ENCODE results near the gene SHQ1.
A peak's percentile ranks its signal among the peaks of the same experiment; 100 is the strongest.

Gene SHQ1

DNA sequence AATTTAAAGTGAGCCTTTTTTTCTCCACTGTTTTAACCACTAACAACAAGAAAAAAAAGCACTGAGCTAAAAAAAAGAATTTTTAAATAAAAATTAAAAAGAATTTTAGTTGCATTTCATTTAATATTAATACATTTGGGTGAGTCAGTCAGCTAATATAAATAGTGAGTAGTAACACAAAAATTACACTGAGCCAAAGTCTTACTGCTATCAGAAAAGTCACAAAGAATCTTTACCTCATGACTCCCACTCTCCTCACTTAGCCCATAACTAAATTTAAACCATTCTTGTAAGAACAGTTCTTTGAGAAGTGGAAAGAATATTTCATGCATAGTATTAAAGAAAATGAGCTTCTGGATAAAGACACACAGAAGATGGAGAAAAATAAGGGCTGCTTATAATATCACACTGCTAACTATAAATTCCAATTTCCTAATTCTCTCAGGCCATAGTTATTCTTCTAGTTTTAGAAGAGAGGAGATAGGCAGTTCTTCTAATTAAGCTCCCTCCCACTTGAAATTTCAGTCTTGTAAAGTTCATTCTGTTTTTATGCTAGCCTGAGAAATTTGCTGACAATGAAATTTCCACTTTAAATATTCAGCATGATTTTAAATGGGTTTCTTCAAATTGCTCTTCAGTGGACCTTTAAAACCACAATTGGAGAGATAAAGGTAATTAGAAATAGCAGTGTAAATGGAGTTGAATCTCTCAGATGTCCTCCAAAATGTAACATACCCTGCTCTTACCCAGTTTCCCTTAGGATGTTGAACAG lies 17.6 kb downstream of the SHQ1 start:
- DNase-seq, result no peak

GRCh38 chr3:72829701-72830100 lies 18.5 kb downstream of the SHQ1 start:
- no peak for TF ChIP-seq GATA1 (IDR thresholded peaks at IDR 0.05; ENCODE audit: low read depth, low read length)
- TF ChIP-seq POLR2A (IDR thresholded peaks at IDR 0.05; ENCODE audit: low read length), result no peak
- DNase-seq, result no peak

More for the DNA sequence above, 17.6 kb downstream of the SHQ1 start:
- no peak for TF ChIP-seq GATA1 (IDR thresholded peaks at IDR 0.05; ENCODE audit: low read depth, low read length)

DNA sequence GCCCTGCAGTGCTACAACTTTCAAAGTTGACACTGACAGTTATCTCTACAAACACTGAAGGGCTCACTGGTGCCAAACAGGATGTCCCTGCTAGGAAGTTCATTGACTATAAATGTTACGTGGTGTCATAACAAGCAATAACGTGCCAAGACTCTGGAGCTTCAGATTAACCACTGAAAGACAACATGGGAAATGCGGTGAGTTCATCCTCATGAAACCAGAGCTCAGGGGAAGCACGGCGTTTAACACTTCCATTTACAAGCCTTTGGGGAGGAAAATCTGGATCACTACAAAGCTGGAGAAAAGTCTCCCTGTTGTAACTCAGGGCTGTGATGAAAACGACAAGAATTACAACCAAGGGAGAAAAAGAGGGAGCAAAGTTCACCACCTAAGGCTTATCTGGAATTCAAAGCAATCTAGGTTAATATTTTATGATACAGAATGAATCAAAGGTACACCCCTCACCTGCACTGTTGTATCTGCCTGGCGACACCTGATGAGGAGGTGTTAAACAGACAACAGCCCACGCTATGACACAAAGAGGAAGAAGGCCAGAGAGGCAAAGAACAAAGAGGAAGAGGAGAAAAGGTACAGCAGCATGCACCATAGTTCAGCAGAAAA lies 27.0 kb downstream of the SHQ1 start:
- no peak for DNase-seq
- TF ChIP-seq POLR2A (IDR thresholded peaks at IDR 0.05; ENCODE audit: low read length) (no peak), GATA1 (IDR thresholded peaks at IDR 0.05; ENCODE audit: low read depth, low read length) (no peak)

GRCh38 chr3:72820415-72820814 lies 27.8 kb downstream of the SHQ1 start:
- no peak for DNase-seq
- TF ChIP-seq GATA1 (IDR thresholded peaks at IDR 0.05; ENCODE audit: low read depth, low read length) (no peak), POLR2A (IDR thresholded peaks at IDR 0.05; ENCODE audit: low read length) (no peak)

DNA sequence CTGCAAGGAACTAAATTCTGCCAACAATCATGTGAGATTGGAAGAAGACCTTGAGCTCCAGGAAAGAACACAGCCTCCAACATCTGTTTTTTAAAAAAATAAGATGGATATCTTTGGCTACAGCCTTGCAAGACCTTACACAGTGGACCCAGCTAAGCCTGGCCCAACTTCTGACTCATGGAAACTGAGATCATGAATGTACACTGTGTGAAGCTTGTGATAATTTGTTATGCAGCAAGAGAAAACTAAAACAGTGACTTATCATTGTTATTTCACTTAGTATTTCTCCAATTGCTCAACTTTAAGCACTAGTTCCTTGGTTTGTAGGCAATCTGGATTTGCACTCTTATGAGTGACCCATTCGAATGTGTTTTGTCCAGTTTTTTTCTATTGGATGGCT lies 29.3 kb downstream of the SHQ1 start:
- DNase-seq, result peak; percentile 32 to 40
- TF ChIP-seq GATA1 (IDR thresholded peaks at IDR 0.05; ENCODE audit: low read depth, low read length) (no peak), POLR2A (IDR thresholded peaks at IDR 0.05; ENCODE audit: low read length) (no peak)

- no peak for TF ChIP-seq GATA1 (IDR thresholded peaks at IDR 0.05; ENCODE audit: low read depth, low read length)
- no peak for TF ChIP-seq POLR2A (IDR thresholded peaks at IDR 0.05; ENCODE audit: low read length)
- DNase-seq, result peak; percentile 16 to 63
Observed at GRCh38 chr3:72818092-72818773, 30.0 kb downstream of the SHQ1 start.

- DNase-seq, result peak in 1 of 2 experiments; percentile 18
- no peak for TF ChIP-seq GATA1 (IDR thresholded peaks at IDR 0.05; ENCODE audit: low read depth, low read length)
- no peak for TF ChIP-seq POLR2A (IDR thresholded peaks at IDR 0.05; ENCODE audit: low read length)
Observed at GRCh38 chr3:72816862-72817355, 31.3 kb downstream of the SHQ1 start.

DNA sequence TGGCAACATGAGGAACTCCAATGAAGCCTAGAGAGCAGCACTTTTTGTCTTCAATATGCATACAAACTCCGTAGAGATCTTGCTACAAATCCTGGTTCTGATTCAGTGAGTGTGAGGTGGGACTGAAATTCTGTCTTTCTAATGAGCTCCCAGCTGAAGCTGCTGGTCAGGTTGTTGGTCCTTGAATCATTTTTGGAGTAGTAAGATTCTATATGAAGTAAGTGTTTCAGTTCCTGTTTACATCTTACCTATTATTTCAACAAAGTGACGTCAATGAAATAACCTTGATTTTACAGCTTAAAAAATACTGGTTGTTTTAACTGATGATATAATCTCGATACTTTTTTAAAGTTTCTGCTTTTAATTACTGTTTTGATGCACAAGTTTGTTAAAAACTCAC lies 33.9 kb downstream of the SHQ1 start:
- DNase-seq, result no peak
- TF ChIP-seq POLR2A (IDR thresholded peaks at IDR 0.05; ENCODE audit: low read length) (no peak), GATA1 (IDR thresholded peaks at IDR 0.05; ENCODE audit: low read depth, low read length) (no peak)

GRCh38 chr3:72812201-72812600 lies 36.0 kb downstream of the SHQ1 start:
- no peak for DNase-seq
- no peak for TF ChIP-seq POLR2A (IDR thresholded peaks at IDR 0.05; ENCODE audit: low read length)
- no peak for TF ChIP-seq GATA1 (IDR thresholded peaks at IDR 0.05; ENCODE audit: low read depth, low read length)

- TF ChIP-seq GATA1 (IDR thresholded peaks at IDR 0.05; ENCODE audit: low read depth, low read length) (no peak), POLR2A (IDR thresholded peaks at IDR 0.05; ENCODE audit: low read length) (no peak)
- DNase-seq, result no peak
Observed at GRCh38 chr3:72811571-72811970, 36.7 kb downstream of the SHQ1 start.

- TF ChIP-seq POLR2A (IDR thresholded peaks at IDR 0.05; ENCODE audit: low read length) (no peak), GATA1 (IDR thresholded peaks at IDR 0.05; ENCODE audit: low read depth, low read length) (no peak)
- DNase-seq, result no peak
Observed at GRCh38 chr3:72810659-72811434, 37.4 kb downstream of the SHQ1 start.

- no peak for DNase-seq
- TF ChIP-seq POLR2A (IDR thresholded peaks at IDR 0.05; ENCODE audit: low read length) (no peak), GATA1 (IDR thresholded peaks at IDR 0.05; ENCODE audit: low read depth, low read length) (no peak)
Observed at GRCh38 chr3:72810063-72810462, 38.2 kb downstream of the SHQ1 start.

DNA sequence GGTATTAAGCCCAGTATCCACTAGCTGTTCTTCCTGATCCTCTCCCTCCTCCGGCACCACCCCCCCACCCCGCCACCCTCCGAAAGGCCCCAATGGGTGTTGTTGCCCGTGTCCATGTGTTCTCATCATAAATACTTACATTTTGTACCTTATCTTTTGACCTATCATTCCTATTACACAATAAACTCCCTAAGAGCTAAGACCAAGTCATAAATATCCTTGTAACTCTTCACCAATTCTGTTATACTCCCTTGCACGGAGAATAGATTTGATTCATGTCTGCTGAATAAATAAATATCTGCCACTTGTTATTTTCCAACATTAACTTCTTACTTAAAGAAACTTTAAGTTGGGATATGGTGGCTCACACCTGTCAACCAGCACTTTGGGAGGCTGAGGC lies 43.9 kb downstream of the SHQ1 start:
- TF ChIP-seq GATA1 (IDR thresholded peaks at IDR 0.05; ENCODE audit: low read depth, low read length) (no peak), POLR2A (IDR thresholded peaks at IDR 0.05; ENCODE audit: low read length) (no peak)
- DNase-seq, result no peak

DNA sequence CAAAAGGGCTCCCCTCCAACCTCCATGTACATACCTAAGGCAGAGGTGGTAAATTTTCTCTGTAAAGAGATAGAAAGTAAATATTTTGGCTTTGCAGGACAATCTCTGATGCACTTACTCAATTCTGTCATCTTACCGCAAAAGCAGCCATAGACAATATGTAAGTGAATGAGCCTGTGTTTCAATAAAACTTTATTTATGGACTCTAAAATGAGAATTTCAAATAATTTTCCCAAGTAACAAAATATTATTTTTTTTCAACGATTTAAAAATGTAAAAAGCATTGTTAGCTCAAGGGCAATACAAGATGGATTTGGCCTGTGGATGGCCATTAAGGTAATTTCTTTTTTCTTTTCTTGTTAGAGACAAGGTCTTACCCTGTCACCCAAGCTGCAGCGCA lies 44.7 kb downstream of the SHQ1 start:
- no peak for DNase-seq
- no peak for TF ChIP-seq GATA1 (IDR thresholded peaks at IDR 0.05; ENCODE audit: low read depth, low read length)
- no peak for TF ChIP-seq POLR2A (IDR thresholded peaks at IDR 0.05; ENCODE audit: low read length)

All from erythroblast (primary cell).